HG03280 (cell line): ENCODE results near the gene TBC1D5.
"Not testable (repeated sequence)": the region's sequence is repeated elsewhere in the genome, so short reads cannot be mapped to it uniquely, and the experiment has no call there.

Source experiments
- ATAC-seq: cut with Tn5 transposase; IDR thresholded peaks from one replicate; pipeline ENCODE4 v1.9.1; 2021; ENCODE audit warnings: mild to moderate bottlenecking, moderate library complexity; ENCODE audit not compliant: unreplicated experiment

TBC1D5 gene

DNA sequence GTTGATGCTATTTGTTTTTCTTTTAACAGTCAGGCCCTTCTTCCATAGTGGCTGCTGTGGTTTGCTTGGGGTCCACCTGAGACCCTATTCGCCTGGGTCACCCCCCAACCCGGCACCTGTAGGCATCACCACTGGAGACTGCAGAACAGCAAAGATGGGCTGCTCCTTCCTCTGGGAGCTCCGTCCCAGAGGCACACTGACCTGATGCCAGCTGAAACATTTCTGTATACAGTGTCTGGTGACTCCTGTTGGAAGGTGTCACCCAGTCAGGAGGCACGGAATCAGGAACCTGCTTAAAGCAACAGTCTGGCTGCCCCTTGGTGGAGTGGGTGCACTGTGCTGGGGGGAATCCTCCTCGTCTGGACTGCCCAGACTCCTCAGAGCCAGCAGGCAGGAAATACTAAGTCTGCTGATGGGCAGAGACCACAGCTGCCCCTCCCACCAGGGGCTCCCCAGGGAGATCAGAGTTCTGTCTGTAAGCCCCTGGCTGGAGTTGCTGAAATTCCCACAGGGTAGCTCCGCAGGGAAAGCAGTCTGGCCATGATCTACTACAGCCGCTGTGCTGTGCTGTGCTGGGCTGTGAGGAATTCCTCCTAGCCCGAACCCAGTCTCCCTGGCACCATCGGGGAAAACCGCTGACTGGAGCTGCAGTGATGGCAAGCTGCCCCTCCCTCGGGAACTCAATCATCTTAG is 248.2 kb downstream of the TBC1D5 start:
- no peak for ATAC-seq

DNA sequence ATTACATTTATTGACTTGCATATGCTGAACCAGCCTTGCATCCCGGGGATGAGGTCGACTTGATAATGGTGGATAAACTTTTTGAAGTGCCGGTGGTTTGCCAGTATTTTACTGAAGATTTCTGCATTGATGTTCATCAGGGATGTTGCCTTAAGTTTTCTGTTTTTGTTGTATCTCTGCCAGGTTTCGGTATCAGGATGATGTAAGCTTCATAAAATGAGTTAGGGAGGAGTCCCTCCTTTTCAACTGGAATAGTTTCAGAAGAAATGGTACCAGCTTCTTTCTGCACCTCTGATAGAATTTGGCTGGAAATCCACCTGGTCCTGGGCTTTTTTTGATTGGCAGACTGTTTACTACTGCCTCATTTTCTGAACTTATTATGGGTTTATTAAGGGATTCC is 250.8 kb downstream of the TBC1D5 start:
- no peak for ATAC-seq

DNA sequence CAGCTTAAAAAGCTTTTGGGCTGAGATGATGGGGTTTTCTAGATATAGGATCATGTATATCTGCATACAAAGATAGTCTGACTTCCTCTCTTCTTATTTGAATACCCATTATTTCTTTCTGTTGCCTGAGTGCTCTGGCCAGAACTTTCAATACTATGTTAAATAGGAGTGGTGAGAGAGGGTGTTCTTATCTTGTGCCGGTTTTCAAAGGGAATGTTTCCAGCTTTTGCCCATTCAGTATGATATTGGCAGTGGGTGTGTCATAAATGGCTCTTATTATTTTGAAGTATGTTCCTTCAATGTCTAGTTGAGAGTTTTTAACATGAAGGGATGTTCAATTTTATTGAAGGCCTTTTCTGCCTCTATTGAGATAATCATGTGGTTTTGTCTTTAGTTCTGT is 251.2 kb downstream of the TBC1D5 start:
- ATAC-seq: not testable (repeated sequence)

DNA sequence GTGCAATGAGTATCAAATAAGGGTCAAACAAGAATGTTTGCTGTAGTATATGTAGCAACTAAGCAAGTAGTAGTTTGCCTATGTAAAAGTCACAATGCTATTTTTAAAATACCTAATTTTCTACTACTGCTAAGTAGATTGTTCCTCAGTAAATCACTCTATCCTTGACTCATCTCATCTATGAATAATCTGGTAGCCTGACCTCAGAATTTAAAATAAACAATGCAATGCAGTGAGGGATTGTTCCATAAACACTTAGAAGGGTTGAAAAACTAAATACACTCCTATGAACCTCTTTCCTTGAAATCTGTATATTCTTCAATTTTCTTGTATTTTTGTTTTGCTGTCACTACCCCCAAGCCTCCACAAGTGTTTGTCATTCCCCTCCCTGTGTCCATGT is 253.3 kb downstream of the TBC1D5 start:
- no peak for ATAC-seq

DNA sequence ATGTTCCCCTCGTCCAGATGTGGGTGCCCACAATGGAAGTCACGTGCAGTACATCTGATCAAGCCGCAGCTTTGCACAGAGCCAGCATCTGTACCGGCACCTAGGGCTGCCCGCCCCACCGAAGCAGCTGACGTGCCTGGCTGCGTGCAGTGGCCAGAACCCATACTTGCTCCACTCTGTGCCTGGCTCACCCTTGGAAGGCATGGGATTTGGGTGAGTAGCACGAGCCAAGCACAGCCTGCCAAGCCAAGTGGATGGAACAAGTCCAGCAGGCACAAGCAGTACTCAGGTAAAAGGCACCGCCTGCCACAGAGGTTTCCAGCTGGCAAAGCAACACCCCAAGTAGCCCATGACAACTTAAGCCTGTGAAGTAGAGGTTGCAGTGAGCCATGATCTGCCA is 261.3 kb downstream of the TBC1D5 start:
- ATAC-seq: no peak

DNA sequence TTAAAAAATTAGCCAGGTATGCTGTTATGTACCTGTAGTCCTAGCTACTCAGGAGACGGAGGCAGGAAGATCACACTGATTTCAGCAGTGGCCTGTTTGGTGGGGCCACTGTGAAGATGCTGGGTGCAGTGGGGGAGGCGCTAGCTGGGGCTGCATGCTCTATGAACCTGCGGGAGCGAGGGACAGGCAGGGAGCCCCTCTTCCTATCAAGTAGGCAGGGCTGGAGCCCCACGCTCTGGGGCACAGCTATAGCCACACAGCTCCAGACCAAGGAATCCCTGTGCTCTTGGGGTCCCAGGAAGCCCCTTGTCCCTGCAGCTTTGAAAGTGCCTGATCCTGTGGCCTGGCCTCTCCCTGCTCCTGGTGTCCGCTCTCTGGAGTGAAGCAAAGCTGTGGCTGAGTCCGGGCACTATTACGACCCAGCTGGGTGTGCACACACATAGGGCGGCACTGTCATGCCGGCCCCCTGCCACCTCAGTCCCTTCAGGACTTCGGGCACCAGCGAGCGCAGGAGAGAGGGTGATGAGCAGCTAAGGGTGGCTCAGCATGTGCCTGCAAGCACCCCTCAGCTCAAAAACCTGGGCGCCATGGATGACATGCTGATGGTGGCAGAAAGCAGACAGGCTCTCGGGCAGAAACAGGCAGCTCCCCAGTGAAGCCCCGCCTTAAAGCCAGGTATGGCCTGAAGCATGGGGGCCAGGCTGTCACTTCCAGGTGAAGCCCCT is 262.6 kb downstream of the TBC1D5 start:
- no peak for ATAC-seq

DNA sequence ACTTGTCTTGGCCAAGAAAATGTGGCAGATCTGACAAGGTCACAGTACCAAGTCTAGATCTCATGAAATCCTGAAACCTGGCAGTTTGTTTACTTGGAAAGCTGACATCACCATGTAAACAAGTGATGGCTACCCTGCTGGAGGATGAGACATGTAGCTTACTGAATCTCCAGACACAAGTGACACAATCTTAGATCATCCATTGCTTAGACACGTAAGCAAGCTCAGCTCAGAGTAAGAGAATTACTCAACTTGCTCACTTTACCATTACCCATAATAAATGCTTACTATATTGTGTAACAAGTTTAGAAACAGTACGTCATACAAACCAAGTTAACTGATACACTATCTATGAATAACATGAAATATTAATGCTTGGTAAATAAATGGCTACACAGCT is 263.8 kb downstream of the TBC1D5 start:
- ATAC-seq: no peak

DNA sequence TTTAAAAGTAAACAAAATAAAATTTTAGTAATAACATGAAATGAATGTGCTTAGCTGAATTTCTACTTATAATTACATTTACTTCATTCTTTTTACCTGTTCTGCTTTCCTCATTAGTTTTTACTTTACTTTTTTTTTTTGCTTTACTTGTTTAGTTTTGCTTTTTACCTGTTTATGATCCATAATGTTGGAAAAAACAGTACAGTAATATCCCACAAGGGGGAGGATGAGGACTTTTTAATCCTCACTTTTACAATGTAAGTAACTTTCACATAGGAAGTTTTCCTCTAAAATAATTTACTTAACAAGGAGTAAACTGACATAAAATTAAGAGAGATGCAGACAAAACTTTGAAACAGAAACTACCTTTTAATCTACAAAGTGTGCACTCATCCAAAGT is 268.7 kb downstream of the TBC1D5 start:
- ATAC-seq: no peak

DNA sequence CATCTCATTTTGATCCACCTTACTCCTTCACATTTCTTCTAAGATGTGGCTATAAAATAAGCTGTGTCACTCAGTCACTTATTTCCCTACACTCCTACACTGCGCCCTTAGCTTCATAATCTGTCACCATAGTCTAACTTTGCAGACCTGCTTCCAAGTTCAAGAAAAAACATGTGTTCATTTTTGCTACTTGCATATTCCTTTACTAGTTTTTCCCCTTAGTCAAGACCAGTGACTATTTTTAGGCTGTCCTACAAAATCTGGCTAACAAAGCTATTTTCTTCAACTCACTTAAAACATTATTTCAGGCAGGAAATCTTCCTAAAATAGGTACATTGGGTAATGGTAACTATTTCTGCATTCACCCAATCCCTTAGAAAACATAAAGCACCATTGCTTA is 272.5 kb downstream of the TBC1D5 start:
- no peak for ATAC-seq

DNA sequence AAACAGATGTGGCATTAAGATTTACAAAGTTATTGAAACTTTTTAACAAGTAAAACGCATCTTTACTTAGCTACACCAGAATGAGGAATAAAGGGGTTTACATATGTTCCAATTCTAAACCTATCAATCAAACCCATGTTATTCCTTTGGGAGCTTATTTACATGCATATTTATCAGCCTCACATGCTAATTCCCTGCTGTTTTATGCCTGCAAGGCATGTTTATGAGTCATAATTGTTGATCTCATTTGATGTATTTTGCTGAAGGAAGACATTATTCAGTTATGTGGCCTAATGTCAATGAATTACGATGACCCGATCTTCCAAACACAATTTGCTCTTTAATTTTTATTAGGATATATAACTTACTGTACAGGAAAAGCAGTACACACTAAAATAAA is 272.9 kb downstream of the TBC1D5 start:
- no peak for ATAC-seq

DNA sequence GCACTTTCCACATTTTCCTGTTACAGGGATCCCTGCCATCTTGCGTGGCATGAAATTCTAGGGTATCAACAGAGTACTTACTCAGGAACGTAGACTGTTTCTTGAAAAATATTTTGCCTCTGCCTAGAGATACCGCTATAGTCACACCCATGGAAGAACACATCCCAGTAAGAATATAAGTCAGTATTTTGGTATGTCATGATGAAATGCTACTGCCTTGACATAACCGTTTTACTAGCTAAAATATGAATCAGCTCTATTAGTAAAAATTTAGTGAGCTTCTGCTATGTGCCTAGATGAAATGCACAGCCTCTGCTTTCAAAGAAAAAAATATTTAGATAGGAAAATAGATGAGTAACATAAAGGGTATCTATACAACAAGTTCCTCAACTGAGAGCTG is 276.4 kb downstream of the TBC1D5 start:
- ATAC-seq: no peak

DNA sequence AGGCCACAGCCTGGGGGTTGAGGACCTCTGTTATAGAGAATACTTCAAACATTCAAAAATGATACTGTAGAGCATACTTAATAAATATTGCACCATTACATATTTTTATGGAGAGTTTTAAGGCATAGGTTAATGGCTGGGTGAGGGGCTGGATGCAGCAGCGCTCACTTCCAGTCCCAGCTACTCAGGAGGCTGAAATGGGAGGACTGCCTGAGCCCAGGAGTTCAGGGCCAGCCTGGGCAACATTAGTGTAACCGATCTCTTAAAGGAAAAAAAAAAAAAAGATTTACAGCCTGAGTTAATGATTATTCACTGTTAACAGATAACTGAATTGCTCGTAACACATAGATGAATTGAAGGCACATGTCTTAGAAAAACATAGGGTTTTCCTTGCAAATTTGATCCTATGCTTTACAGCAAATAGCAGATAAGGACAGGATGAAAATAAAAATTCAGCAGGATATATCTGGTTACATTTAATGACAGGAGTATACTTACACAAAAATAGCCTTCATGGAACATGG is 282.9 kb downstream of the TBC1D5 start:
- ATAC-seq: no peak

DNA sequence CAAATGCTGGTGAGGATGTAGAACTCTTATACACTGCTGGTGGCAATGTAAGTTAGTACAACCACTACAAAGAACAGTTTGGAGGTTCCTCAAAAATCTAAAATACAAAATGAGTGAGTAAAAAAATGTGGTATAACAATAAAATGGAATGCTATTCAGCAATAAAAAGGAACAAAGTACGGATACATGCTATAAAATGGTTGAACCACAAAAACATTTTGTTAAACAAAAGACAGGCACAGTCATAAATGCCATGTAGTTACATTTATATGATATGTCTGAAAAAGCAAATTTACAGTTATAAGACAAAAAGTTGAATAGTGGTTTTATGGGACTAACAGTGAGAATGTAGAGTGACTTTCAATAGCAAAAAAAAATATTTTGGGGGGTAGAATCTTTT is 285.8 kb downstream of the TBC1D5 start:
- ATAC-seq: no peak

DNA sequence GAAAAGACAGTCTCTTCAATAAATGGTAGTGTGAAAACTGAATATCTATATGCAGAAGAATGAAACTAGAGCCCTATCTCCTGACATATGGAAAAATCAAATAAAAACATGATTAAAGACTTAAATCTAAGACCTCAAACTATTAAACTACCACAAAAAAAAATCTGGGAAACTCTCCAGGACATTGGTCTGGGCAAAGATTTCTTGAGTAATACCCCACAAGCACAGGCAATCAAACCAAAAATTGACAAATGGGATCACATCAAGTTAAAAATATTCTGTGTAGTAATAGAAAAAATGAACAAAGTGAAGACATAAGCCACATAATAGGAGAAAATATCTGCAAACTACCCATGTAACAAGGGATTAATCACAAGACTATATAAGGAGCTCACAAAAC is 286.4 kb downstream of the TBC1D5 start:
- no peak for ATAC-seq

DNA sequence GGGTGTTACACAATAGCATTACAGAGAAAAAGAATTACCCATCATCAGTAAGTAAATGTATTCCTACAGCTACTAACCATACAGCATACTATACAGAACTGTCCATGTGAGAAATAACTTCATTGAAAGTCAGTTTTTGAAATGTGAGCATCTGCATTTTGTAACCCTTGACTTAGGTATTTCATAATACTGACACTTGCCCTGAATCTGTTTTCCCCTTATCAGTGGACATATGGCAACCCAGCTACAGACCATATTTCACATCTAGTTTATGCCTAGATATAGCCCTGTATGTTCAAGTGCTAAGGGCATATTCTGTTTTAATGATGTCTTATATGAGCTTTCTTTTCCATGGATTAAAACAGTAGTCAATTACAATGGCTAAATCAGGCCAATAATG is 297.6 kb downstream of the TBC1D5 start:
- no peak for ATAC-seq

DNA sequence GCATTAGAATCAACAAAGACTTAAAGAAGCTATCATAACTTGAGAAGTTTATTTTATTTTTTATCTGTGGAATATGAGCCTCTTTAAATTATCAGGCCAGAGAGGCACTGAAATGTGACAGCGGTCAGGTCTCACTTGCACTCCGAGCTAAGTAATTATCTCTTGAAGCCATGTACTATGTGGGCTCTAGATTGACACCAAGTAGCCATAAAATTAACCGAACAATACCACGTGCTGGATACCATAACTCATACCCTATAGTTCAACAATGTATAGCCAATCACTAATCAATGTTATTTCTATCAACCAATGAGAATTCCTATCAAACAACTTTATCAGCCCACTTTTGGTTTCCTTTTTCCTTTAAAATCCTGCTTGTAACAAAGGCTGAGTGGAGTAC is 299.3 kb downstream of the TBC1D5 start:
- ATAC-seq: no peak

DNA sequence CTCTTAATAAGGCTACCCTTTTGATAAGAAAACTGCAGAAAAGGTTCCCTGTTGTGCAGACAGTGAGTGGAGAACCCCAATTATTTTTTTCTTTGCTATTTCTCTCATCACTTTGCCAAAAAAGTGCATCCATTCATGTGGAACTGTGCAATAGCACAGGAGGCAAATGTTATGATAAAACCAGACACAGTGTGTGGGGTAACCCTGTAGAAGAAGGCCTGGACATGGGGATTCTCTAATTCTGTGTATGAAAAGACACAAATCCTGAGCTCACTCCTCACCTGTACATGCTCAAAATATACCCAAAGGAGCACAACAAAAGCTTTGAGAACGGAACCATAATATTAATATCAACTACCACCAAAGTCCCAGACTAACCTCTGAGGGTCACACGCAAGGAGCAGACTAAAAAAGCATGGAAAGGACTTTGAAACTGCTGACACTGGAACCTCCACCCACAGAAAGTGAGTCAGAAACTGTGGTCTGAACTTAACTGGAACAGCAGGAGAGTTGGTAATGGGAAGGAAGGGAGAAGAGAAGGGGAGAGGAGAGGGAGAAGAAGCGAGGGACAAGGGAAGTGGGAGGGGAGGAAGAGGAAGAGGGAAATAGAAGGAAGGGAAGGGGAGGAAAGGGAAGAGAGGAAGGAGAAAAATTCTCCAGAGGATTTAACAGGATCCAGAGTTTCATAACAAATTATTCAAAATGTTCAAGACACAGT is 299.9 kb downstream of the TBC1D5 start:
- ATAC-seq: no peak

DNA sequence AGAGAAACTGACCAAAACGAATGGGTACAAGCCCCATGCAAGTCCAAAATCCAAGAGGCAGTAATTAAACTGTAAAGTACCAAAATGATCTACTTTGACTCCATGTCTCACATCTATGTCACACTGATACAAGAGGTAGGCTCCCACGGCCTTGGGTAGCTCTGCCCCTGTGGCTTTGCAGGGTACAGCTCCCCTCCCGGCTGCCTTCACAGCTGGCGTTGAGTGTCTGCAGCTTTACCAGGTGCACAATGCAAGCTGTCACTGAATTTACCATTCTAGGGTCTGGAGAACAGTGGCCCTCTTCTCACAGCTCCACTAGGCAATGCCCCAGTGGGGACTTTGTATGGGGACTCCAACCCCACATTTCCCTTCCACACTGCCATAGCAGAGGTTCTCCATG is 308.6 kb downstream of the TBC1D5 start:
- no peak for ATAC-seq

DNA sequence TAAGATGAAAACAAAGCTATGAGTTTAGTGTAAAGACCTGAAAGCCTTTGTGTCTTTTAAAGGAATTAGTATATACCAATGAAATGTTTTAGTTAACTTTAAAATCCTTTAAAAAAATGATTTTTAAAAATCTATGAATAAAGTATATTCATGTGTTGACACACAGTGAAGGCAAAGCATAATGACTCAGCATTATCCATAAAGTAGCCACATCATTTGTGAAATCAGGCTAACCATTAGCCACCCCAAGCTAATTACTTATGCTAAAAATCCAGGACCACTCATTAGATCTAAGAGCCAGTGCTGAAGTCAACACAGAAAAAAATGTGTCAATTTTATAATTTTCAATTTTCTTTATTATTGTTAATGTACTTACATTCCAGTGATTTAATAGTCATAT is 310.2 kb downstream of the TBC1D5 start:
- no peak for ATAC-seq

DNA sequence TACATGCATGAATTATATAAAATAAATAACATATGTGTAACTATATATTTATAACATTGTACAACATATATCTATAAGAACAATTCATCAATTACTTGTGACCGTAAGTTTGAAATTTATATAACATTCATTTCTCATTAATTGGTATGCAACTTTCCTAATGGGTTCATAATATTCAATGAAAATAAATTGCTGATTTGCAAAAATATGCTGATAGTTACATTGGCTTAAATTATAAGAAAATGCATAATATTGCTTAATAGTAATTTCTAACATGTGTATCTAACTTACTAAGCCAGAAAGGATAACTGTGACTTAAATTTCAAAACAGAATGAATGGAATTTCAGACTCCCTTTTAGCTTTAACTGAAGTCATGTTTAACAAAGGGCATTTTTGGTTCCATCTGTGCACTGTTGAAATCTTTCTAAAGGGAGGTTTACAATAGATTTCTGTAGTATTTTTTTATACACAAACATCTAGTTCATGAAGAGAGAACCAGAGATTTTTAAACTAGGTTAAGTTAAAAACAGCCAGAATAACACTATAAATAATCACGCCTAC is 310.9 kb downstream of the TBC1D5 start:
- no peak for ATAC-seq

DNA sequence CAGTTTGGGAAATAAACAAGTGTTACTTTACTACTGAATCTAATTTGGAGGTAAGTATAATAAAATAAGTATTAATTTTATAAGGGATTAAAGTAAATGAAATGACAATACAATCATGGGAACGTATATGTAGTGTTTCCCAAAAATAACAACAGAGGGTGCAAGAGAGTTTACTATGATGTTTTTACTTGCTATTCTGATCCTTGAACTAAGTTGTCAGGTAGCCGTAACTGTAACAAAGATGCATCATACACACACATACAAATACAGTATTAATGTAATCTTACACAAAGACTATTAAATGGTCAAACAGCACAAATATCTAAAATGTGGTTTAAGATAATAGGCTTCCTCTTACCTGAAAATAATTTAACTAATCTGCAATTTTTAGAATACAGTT is 311.4 kb downstream of the TBC1D5 start:
- ATAC-seq: no peak

DNA sequence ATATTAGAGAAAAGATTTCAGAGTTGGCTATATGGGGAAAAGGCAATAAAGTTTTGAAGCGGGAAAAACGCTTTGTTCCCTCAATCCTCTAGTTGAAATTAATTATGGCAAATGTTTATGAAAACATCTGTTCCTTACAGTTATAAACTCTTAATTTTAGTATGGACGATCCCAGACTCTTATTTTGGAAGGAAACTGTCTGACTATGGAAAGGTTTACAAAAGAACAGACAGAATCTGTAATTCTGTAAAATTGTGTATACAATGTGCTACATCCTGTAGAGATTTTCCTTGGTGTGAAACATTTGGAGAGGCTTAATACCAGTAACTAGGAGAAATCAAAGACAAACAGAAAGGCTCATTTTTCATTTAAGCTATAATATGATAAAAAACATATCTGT is 311.8 kb downstream of the TBC1D5 start:
- ATAC-seq: no peak
